HG03045 (cell line): ENCODE data around the gene NTRK1.

ENCODE experiments used
- ATAC-seq: cut with Tn5 transposase; IDR thresholded peaks from one replicate; pipeline ENCODE4 v1.9.1; 2021; ENCODE audit warnings: mild to moderate bottlenecking, moderate library complexity; ENCODE audit not compliant: unreplicated experiment

Gene NTRK1

DNA sequence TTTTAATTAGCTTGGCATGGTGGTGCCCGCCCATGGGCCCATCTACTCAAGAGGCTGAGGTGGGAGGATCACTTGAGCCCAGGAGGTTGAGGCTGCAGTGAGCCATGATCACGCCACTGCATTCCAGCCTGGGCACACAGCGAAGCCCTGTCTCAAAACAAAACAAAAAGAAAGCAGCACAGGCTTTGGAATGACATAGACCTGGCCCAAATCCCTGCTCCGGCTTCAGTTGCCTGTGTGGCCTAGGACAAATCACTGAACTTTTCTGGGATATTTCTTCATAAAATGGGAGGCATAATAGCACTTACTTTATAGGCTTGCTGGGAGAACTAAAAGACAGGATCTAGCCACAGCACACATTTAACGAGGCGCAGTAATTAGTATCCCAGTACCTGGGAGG is 35.3 kb downstream of the NTRK1 start:
- no peak for ATAC-seq

GRCh38 chr1:156896490-156897033 is 35.9 kb downstream of the NTRK1 start:
- no peak for ATAC-seq

DNA sequence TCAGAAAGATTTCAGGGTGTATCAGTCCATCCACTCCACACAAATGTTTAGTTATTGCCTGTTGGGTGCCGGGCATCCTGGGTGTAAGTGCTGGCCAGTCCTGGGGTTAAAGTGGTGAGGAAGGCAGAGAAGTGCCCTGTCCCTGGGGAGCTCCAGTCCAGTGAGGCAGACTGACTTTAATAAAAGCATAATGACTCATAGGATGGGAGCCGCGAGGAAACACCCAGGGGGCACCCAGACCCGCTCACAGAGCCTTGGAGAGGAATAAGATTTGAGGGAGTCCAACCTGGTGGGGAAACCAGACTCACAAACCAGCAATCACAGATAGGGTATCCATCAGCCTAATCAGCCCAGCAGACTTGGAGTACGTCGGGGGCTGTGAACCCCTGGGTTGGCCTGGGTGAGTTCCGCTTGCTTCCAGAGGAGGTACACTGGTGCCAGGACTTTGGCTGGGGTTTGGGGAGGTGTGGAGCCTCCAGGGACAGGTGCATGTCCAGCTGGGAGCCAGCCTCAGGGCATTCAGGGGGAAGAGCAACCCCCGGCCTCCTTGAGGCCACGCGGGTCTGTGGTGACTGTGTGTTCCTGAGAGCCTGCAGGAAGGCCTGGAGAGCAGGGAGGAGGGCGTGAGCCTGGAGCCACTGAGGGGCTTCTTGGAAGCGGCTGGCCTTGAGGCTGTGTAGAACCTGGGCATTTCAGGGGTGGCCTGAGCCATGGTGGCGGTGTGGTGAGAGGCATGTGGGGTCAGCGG is 36.6 kb downstream of the NTRK1 start:
- ATAC-seq, result no peak

GRCh38 chr1:156898161-156898566 is 37.5 kb downstream of the NTRK1 start:
- ATAC-seq, result no peak

GRCh38 chr1:156898971-156899664 is 38.5 kb downstream of the NTRK1 start:
- no peak for ATAC-seq

DNA sequence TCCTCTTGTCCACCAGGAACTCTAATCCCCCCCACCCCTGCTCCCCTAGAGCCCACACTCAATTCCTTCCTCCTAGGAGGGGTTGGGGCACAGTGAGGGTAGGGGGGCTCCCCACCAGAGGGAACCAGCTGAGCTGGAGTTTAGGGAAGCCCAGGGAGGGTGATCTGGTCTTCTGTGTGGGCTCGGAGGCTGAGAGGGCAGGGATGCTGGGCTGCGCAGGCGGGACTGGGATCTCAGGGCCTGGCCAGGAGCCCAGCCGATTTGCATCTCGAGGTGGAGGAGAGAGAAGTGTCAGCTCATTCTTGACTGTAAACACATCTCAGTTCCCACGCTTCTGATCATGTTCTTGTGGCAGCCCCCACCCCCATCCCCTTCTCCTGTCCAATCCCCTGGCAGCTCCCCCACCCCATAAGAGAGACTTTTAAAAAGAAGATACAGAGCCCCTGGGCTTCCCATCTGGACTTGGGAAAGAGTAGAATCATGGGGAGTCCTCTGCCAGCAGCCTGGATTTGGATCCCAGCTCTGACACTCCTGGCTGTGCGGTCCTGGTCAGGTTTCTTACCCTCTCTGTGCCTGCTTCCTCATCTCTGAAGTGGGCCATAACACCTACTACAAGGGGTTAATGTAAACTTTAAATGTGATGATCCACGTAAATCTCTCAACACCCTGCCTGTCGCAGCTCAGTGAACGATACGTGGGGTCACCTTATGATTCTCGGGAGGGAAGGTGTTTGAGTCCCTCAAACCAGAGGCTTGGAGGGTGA is 39.5 kb downstream of the NTRK1 start:
- no peak for ATAC-seq

GRCh38 chr1:156900896-156901589 is 40.4 kb downstream of the NTRK1 start:
- ATAC-seq, result no peak

DNA sequence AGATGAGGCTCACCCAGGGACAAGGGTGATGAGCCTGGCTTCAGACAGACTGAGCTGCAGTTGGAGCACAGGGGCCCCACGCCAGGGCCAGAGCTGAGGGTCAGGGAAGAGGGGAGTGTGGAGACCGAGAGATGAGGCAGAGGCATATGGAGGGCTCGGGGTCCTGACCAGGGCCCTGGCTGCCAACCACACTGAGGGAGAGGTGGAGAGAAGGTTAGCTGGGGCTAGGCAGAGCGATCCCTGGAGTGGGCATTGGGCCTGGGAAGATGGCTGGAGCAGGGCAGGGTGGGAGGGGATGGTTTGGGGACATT is 40.9 kb downstream of the NTRK1 start:
- no peak for ATAC-seq

GRCh38 chr1:156901966-156902915 is 41.6 kb downstream of the NTRK1 start:
- ATAC-seq, result no peak

DNA sequence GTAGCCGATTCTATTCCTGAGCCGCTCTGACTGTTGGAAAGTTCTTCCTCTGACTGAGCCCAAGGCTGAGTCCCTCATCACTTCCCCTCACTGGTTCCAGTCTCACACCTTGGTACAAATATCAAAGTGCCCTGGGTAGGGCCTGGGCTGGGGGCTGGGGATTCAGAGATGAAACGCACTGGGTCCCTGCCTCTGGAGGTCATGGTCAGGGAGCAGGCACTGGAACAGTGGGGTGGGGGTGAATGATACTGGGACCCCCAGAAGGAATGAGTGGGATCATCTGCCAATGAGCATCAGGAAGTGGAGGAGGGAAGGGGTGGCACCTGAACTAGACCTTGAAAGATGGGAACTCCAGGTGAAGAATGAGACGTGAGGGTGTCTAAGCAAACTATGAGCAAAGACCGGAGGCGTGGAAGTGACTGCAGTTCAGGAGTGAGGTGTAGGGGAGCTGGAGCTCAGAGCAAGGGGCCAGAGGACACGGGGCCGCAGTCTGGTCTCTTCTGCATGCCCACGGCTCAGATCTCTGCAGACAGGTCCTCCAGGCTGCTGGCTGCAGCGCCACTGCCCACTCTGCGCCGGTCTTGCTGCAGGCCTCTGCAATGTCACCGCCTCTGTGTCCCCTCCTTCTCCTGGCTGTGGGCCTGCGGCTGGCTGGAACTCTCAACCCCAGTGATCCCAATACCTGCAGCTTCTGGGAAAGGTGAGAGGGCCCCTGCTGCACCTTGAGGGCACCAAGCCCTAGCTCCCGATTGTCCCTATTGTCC is 42.8 kb downstream of the NTRK1 start:
- ATAC-seq, result no peak

GRCh38 chr1:156904187-156904959 is 43.7 kb downstream of the NTRK1 start:
- no peak for ATAC-seq

DNA sequence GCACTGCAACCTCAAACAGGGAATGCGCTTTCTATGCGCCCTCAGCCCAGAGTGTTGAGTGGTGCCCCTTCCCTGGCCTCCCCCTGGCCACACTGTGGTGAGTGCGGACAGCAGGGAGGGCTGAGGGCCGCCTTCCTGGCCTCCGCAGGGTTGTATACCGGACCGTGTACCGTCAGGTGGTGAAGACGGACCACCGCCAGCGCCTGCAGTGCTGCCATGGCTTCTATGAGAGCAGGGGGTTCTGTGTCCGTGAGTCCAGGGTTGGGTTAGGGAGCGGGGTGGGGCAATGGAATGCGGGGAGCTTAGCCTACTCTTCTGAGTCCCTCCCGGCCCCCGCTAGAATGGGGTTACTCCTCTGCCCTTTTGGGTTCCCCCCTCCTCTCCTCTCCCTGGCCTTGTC is 44.5 kb downstream of the NTRK1 start:
- no peak for ATAC-seq

DNA sequence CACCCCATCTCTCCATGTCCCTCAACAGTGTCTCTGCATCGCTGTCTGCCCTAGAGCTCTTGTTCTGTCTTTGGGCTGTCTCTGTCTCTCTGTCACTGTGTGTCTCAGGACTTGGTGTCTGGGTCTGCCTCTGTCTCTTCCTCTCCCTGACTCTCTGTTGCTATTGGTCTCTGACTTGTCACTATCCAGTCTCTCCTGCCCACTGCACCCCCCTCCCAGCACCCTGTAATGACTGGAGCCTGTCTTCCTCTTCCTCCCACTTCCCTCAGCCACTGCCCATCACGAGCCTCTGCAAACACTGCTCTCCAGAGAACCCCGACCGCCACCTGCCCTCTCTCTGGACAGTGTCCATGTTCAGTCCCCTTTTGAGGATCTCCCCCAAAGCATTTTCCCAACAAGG is 45.0 kb downstream of the NTRK1 start:
- ATAC-seq, result no peak

DNA sequence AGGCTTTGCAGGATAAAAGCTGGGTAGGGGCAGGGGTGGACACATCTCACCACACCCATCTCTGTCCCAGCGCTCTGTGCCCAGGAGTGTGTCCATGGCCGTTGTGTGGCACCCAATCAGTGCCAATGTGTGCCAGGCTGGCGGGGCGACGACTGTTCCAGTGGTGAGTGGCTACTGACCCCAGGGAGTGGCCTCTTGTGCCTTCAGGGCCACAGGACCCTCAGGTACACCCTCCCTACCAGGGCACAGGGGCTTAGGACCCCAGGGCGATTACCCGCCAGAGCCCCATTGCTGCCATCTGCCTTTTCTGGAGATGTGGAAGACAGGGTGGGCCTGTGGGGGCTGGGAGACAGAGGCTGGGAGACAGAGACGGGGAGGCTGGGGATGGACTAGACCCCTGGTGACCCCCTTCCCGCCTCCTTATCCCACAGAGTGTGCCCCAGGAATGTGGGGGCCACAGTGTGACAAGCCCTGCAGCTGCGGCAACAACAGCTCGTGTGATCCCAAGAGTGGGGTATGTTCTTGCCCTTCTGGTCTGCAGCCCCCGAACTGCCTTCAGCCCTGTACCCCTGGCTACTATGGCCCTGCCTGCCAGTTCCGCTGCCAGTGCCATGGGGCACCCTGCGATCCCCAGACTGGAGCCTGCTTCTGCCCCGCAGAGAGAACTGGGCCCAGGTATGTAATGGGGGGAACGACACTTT is 45.7 kb downstream of the NTRK1 start:
- ATAC-seq, result no peak

GRCh38 chr1:156908541-156908940 is 47.9 kb downstream of the NTRK1 start:
- ATAC-seq, result no peak

DNA sequence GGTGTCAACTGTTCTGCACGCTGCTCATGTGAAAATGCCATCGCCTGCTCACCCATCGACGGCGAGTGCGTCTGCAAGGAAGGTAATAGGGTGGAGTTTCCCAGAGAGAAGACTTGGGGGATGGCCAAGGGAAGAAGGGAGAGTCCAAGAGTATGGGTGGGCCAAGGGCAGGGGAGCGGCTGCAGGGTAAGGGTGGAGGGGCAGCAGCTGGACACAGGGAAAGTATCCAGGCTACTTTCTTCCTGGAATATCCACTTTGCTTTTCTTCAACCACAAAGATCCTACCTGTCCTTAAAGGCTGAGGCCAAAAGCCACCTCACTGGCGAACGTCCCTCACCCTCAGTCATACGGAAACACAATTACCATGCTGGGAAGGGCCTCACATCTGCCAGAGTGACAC is 48.3 kb downstream of the NTRK1 start:
- no peak for ATAC-seq

GRCh38 chr1:156909671-156910070 is 49.0 kb downstream of the NTRK1 start:
- no peak for ATAC-seq

- ATAC-seq, result no peak
These were observed 49.7 kb downstream of the NTRK1 start for GRCh38 chr1:156910309-156910782.
